Kidney (tissue), 14 donors: Measurements from ENCODE around the gene ETV6. TPM values are rescaled to one million over a fixed set of nuclear protein-coding genes. Genes with fewer than 3 reads are reported as not detected.

Experiments used
- DNase-seq, 5 donors: peaks; one replicate each; pipeline ENCODE4 v3.0.0-alpha.2; 2013 to 2020
- FAIRE-seq: peaks from 2 replicates; lab custom pipeline; 2012; peaks lifted over from hg19 to GRCh38; lab: Jason Lieb, UNC
- H3K27ac ChIP-seq, 2 donors: one replicate each; pipeline ENCODE4 v1.7.0; 2013; ENCODE audit warnings: low read depth in 2 of 2, low read length in 2 of 2, inconsistent platforms in 1 of 2
- H3K27me3 ChIP-seq: one replicate; pipeline ENCODE4 v1.7.1; 2013; ENCODE audit warnings: low read length, inconsistent platforms; ENCODE audit not compliant: control insufficient read depth, insufficient read depth
- H3K36me3 ChIP-seq, 3 donors: one replicate each; pipeline versions ENCODE4 v1.7.0 to v1.7.1; 2013; ENCODE audit warnings: low read length in 3 of 3, control low read depth in 1 of 3, inconsistent platforms in 1 of 3; ENCODE audit not compliant: insufficient read depth in 3 of 3, control insufficient read depth in 2 of 3
- H3K4me1 ChIP-seq, 3 donors: one replicate each; pipeline versions ENCODE4 v1.7.0 to v1.7.1; 2013; ENCODE audit warnings: low read length in 3 of 3, inconsistent platforms in 1 of 3, low read depth in 1 of 3; ENCODE audit not compliant: control insufficient read depth in 2 of 3, insufficient read depth in 2 of 3
- H3K4me3 ChIP-seq, 3 donors: one replicate each; pipeline versions ENCODE4 v1.7.0 to v1.8.1; 2013; ENCODE audit warnings: low read length in 3 of 3, control low read depth in 1 of 3, inconsistent platforms in 1 of 3
- H3K9ac ChIP-seq, 3 donors: one replicate each; pipeline versions ENCODE4 v1.7.0 to v1.7.1; 2013; ENCODE audit warnings: low read length in 3 of 3, control low read depth in 1 of 3, inconsistent platforms in 1 of 3
- H3K9me3 ChIP-seq, 3 donors: one replicate each; pipeline versions ENCODE4 v1.7.0 to v1.7.1; 2013; ENCODE audit warnings: low read length in 3 of 3, control low read depth in 1 of 3, inconsistent platforms in 1 of 3; ENCODE audit not compliant: control insufficient read depth in 2 of 3, insufficient read depth in 1 of 3
- CTCF ChIP-seq: IDR thresholded peaks from 3 replicates; pipeline ENCODE4 v1.5.1; 2012; ENCODE audit warnings: mild to moderate bottlenecking, moderate library complexity, borderline replicate concordance; ENCODE audit not compliant: insufficient read depth; ENCODE audit errors: extremely low read depth
- intact Hi-C: fragments of 100-400 bp; cut with DNase I; formaldehyde crosslinking; loops from one replicate; pipeline ENCODE4 v1.11.1; 2022
- polyA plus RNA-seq: library from polyadenylated mRNA; stranded (reverse); fragments of 350-450 nt; fragmentation: Illumina TruSeq; extraction: RNeasy Lipid Tissue Mini Kit (QIAGEN cat#74804); gene quantifications from one replicate; pipeline ENCODE4 v1.2.3, GENCODE V29; 2014; ENCODE audit warnings: low read depth, low replicate concordance; ENCODE audit not compliant: insufficient read depth
- total RNA-seq: library from RNA; stranded (reverse); fragmentation: NEBNext Ultra II Directional; extraction: Animal tissue kit (Norgen Biotek cat#: 25700); gene quantifications from one replicate; pipeline ENCODE4 v1.2.1, GENCODE V29; 2021
- donor health status: control.
- donor health status: control.
- donor health status: control.
- donor health status: control.
- donor health status: control.
- donor health status: DM: yes; HTN: yes; CAD: no.
- donor health status: Normal renal cell carcinoma (clear cell type).

The ETV6 gene
- total and polyA plus RNA-seq, 2 donors from 2014 or later = 5.2 to 59.8 TPM

GRCh38 chr12:11607313-11608081, 42.0 kb upstream of the ETV6 start:
- Histone ChIP-seq H3K27ac (peak overlapping the region; percentile 65 to 72), H3K9me3 (no peaks in the 10 kb centered on the region), H3K36me3 (no peaks in the 10 kb centered on the region), H3K4me3 (no peak overlapping the region), H3K9ac (no peak overlapping the region), H3K27me3 (no peaks in the 10 kb centered on the region), H3K4me1 (peaks cover 0 to 4% (median 3%) of the 10 kb centered on the region in 3 donors)
- DNase-seq (peak in 2 of 5 donors; percentile 21 to 53), FAIRE-seq (peak; percentile 45)
- intact Hi-C loops = no loop called here
- TF ChIP-seq CTCF = no peak

- no peak for TF ChIP-seq CTCF
- no peak for DNase-seq
- peaks cover 0 to 4% (median 3%) of the 10 kb centered on the region in 3 donors for H3K4me1 ChIP-seq
- no peaks in the 10 kb centered on the region for H3K36me3 ChIP-seq
- H3K27ac ChIP-seq = no peak overlapping the region
- H3K9me3 ChIP-seq = no peaks in the 10 kb centered on the region
- no peak for FAIRE-seq
- no peak overlapping the region for H3K9ac ChIP-seq
- no peak overlapping the region for H3K4me3 ChIP-seq
- H3K27me3 ChIP-seq = no peaks in the 10 kb centered on the region
- intact Hi-C loops = no loop called here
Measured at GRCh38 chr12:11609045-11609444, 40.4 kb upstream of the ETV6 start.

GRCh38 chr12:11615481-11615880, 34.0 kb upstream of the ETV6 start:
- Histone ChIP-seq H3K4me1 (no peaks in the 10 kb centered on the region), H3K36me3 (no peaks in the 10 kb centered on the region), H3K27ac (no peak overlapping the region), H3K4me3 (no peak overlapping the region), H3K27me3 (no peaks in the 10 kb centered on the region), H3K9ac (no peak overlapping the region), H3K9me3 (no peaks in the 10 kb centered on the region)
- no peak for DNase-seq
- no peak for FAIRE-seq
- TF ChIP-seq CTCF = no peak
- intact Hi-C loops = no loop called here
